ENCODE results near the gene PAX5. TPM values are rescaled to one million over a fixed set of nuclear protein-coding genes. Genes with fewer than 3 reads are reported as not detected.

The PAX5 gene
- total RNA-seq, 4 donors from 2014 or later, result not detected

- no peak for DNase-seq (ENCODE audit: low spot score in 2 of 2)
- H3K9me3 ChIP-seq, result no peaks in the 10 kb centered on the region
- 54 to 60% methylated on average over 10 of the region's 10 CpGs for WGBS, 2 donors
- H3K4me3 ChIP-seq, result no peak overlapping the region
- H3K27me3 ChIP-seq, result peaks cover 0 to 6% of the 10 kb centered on the region in 2 donors
- no peak for TF ChIP-seq EP300 (IDR thresholded peaks at IDR 0.05)
- TF ChIP-seq CTCF (IDR thresholded peaks at IDR 0.05), result no peak
- no peak for TF ChIP-seq POLR2A (IDR thresholded peaks at IDR 0.05)
- no peak overlapping the region for H3K27ac ChIP-seq
- H3K36me3 ChIP-seq, result no peaks in the 10 kb centered on the region
- no peaks in the 10 kb centered on the region for H3K4me1 ChIP-seq
These were observed 137.0 kb downstream of the PAX5 start for GRCh38 chr9:36897019-36897418.

GRCh38 chr9:36896296-36896695, 137.8 kb downstream of the PAX5 start:
- Histone ChIP-seq H3K27ac (no peak overlapping the region), H3K27me3 (peaks cover 0 to 10% of the 10 kb centered on the region in 2 donors), H3K9me3 (no peaks in the 10 kb centered on the region), H3K4me1 (no peaks in the 10 kb centered on the region), H3K4me3 (no peak overlapping the region), H3K36me3 (no peaks in the 10 kb centered on the region)
- 87 to 92% methylated on average over 6 of the region's 6 CpGs for WGBS, 2 donors
- DNase-seq (ENCODE audit: low spot score in 2 of 2), result no peak
- TF ChIP-seq CTCF (IDR thresholded peaks at IDR 0.05) (no peak), POLR2A (IDR thresholded peaks at IDR 0.05) (no peak), EP300 (IDR thresholded peaks at IDR 0.05) (no peak)

GRCh38 chr9:36895744-36896260, 138.3 kb downstream of the PAX5 start:
- no peak for TF ChIP-seq CTCF (IDR thresholded peaks at IDR 0.05)
- no peak for TF ChIP-seq POLR2A (IDR thresholded peaks at IDR 0.05)
- TF ChIP-seq EP300 (IDR thresholded peaks at IDR 0.05), result no peak
- Histone ChIP-seq H3K27me3 (peaks cover 0 to 15% of the 10 kb centered on the region in 2 donors), H3K36me3 (no peaks in the 10 kb centered on the region), H3K4me3 (no peak overlapping the region), H3K9me3 (no peaks in the 10 kb centered on the region), H3K27ac (no peak overlapping the region), H3K4me1 (no peaks in the 10 kb centered on the region)
- no peak for DNase-seq (ENCODE audit: low spot score in 2 of 2)
- 71 to 83% methylated on average over 5 of the region's 5 CpGs for WGBS, 2 donors

- no peak overlapping the region for H3K4me3 ChIP-seq
- no peak overlapping the region for H3K27ac ChIP-seq
- TF ChIP-seq CTCF (IDR thresholded peaks at IDR 0.05) (no peak), POLR2A (IDR thresholded peaks at IDR 0.05) (no peak), EP300 (IDR thresholded peaks at IDR 0.05) (no peak)
- H3K36me3 ChIP-seq, result no peaks in the 10 kb centered on the region
- WGBS, 2 donors, result 85% methylated on average over 23 of the region's 23 CpGs
- no peaks in the 10 kb centered on the region for H3K9me3 ChIP-seq
- peaks cover 0 to 18% of the 10 kb centered on the region in 2 donors for H3K27me3 ChIP-seq
- no peaks in the 10 kb centered on the region for H3K4me1 ChIP-seq
- DNase-seq (ENCODE audit: low spot score in 2 of 2), result no peak
These were observed 139.3 kb downstream of the PAX5 start for GRCh38 chr9:36894695-36895310.

- TF ChIP-seq EP300 (IDR thresholded peaks at IDR 0.05), result no peak
- TF ChIP-seq CTCF (IDR thresholded peaks at IDR 0.05), result no peak
- TF ChIP-seq POLR2A (IDR thresholded peaks at IDR 0.05), result no peak
- H3K27ac ChIP-seq, result no peak overlapping the region
- H3K4me1 ChIP-seq, result no peaks in the 10 kb centered on the region
- 71 to 86% methylated on average over 8 of the region's 8 CpGs for WGBS, 2 donors
- no peaks in the 10 kb centered on the region for H3K36me3 ChIP-seq
- no peaks in the 10 kb centered on the region for H3K9me3 ChIP-seq
- H3K4me3 ChIP-seq, result no peak overlapping the region
- no peak for DNase-seq (ENCODE audit: low spot score in 2 of 2)
- peaks cover 0 to 18% of the 10 kb centered on the region in 2 donors for H3K27me3 ChIP-seq
These were observed 140.2 kb downstream of the PAX5 start for GRCh38 chr9:36893911-36894310.
